Stimulated activated CD8-positive, alpha-beta memory T cell treated with anti-CD3 and anti-CD28 coated beads, Interleukin-4, amount 100 ng/mL, for 4 hours (primary cell): ENCODE data around the gene PIF1.
"Not testable (repeated sequence)": the region's sequence is repeated elsewhere in the genome, so short reads cannot be mapped to it uniquely, and the experiment has no call there.

Experiments used
- DNase-seq, 2 donors: peaks; one replicate each; pipeline ENCODE4 v3.0.0-alpha.2; 2020; ENCODE audit warnings: low read depth in 2 of 2, low spot score in 1 of 2

The PIF1 gene

DNA sequence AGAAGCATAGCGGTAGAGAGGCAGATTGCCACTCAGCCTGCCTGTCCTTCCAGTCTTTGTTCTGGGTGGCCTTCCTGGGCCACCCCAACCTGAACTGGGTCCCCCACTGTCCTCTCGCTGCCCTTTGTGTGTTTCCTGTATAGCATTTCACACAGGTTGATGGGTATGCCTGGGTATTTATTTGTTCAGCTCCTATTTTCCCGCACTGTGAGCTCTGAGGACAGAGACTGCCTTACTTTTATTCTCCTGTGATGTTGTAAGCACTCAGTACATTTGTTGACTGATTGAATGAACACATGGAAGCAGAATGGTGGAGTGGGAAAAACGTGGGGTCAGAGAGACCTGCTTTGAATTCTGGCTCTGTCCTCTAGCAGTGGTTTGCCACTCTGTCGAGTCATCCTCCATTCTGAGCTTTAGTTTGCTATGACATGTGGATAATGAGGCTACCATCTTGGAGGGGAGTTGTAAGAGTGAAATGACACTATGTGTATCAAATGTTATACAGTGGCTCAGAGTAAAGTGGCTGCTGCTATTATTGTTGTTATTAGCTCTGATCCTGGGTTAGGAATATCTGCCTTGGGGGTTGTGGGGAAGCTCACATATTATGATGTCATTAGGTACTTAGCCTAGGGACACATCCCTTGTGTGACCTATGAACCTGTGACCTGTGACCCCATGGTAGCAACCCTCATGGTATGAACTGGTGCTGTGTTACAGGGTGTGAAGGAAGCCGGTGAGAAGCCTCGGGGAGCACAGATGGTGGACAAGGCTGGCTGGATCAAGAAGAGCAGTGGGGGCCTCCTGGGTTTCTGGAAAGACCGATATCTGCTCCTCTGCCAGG is 22.6 kb upstream of the PIF1 start:
- no peak for DNase-seq

DNA sequence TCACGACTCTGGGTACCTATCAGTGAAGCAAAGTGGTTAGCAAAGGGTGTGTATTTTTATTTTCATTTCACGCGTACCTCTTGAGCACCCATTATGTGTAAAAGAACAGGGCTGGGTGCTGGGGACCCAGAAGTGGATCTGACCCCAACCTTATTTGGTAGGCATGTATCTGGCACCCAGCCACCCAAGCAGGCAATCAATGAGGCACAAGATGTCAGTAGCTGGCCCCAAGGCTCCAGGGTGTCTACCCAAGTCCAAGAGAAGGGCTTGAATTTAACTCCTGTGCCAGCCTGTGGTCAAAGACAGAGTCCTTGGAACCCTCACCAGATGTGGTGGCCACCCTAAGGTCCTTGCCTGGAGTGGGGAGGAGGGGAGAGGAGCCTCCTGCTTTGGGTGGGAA is 22.0 kb upstream of the PIF1 start:
- no peak for DNase-seq

DNA sequence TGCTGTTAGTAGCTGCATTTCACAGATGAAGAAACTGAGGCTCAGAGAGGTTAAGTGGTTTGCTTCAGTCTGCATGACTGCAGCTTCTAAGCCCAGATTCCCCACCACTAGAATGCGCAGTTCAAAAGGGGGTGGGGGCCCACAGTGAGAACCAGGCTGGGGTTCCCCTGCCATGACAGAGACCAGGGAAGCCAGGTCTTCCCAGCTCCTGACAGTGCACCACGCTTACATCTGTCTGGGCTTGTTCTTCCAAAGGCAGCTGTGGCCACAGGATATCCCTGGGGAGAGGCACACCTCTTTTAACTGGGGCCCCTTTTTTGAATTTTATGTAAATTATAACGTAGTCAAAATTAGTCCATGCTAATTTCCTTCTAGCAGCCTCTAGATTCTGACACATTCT is 21.6 kb upstream of the PIF1 start:
- DNase-seq, result no peak

DNA sequence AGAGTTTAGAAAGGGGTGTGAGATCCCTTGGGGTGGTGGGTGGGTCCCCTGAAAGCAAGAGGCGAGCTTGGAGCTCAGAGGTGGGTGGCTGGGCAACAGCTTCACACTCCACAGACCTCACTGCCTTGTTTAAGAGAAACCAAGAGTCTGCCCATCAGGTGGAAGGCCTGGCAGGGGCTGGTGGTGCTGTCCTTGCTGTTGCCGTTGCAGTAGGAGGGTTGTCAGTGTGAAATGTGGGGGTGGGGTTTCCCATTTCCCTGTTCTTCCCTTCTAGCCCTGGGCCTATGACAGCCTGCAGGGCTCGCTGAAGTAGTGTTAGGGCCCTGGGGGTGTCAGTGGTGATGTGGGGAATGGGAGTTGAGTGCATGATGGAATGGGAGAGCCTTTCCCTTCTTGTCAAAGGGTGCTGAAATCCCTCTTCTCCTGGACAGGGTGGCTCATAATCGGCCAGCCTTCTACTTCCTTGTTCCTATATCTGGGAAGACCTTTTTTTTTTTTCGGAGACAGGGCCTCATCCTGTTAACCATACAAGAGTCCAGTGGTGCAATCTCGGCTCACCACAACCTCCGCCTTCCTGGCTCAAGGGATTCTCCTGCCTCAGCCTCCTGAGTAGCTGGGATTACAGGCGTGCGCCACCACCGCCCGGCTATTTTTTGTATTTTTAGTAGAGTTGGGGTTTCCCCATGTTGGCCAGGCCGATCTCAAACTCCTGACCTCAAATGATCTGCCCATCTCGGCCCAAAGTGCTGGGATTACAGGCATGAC is 20.6 kb upstream of the PIF1 start:
- DNase-seq, result no peak

DNA sequence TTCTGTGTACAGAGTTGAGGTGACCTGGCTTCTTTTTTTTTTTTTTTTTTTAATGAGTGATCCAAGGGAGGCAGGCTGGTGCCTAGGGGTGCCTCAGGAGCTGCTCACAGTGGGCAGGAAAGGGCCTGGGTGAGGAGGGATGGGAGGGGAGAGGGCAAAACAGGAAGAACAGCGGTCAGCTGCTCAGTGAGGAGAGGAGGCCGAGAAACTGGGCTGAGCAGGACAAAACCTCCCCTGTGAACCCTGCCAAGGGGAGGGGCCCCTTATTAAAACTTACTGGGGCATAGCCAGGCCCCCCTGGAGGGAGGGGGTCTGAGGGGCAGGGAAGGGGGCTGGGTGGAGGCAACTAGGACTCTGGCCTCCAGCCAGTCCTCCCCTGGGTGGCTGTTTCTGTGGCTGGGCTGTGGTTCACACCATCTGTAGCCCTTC is 19.8 kb upstream of the PIF1 start:
- no peak for DNase-seq

DNA sequence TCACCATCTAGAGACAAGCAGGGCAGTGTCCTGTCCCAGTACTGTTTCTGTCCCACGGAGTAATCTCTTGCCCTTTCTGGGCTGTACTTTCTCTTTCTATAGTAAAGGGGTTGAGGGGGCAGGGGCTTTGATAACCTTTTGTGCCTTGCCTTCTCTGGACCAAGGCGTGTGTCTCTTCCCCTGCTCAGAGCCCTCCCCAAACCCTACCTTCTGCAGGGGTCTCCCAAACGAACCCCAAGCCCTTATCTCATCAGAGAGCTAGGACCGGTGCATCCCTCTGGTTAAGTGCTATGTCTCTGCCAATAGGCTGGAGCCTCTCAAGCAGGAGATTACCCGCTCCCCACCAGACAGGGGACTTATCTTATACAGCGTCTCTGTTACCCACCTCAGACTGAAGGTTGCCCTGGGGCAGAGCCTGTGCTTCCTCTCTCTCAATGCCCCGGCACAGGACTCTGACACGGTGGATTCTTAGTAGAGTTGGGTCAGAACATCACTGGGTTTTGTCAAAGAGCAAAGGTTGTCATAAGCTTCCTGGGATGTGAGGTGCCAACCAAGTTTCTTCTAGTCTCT is 19.2 kb upstream of the PIF1 start:
- no peak for DNase-seq

DNA sequence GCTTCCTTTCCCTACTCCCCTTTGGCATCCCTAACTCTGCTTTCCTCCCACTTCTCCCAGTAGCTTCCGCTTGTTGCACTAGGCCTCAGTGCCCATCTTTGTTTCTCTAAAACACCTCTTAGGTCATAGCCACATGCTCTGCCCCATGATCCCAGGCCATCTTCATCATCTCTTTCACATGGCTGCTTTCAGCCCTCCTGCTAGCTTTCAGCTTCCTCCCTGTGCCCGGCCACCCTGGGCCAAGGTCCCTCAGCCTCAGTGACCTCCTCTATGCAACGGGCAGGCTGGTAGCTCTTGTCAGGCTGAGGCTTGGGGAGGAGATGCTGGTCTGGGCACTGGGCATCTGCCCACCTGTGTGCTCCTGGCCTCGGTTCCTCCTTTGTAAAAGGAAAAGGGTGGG is 18.5 kb upstream of the PIF1 start:
- no peak for DNase-seq

DNA sequence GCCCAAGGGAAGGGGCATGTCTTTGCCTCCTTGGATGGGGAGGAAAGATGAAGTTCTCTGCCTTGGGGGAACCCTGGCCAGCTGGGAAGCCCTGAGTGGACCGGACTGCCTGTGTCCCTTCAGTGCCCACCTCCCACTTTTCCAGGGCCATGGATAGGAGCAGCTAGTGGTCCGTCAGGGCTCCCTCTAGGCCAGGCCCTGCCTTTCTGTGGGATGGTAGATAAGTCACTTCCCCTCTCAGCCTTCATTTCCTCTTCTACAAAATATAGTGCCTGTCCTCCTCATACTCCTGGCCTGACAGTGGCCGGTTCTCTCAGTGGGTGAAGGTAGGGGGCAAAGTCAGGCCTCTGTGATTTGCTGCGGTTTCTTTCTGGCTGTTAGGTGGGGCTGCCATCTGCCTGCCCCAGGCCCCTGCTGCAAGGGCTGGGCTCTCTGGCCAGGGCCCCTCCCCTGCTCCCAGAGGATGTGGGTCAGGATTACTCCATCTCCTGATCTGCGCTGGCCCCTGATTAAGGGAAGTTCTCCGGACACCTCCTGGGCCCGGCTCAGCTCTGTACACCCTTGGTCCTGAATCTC is 17.6 kb upstream of the PIF1 start:
- no peak for DNase-seq

DNA sequence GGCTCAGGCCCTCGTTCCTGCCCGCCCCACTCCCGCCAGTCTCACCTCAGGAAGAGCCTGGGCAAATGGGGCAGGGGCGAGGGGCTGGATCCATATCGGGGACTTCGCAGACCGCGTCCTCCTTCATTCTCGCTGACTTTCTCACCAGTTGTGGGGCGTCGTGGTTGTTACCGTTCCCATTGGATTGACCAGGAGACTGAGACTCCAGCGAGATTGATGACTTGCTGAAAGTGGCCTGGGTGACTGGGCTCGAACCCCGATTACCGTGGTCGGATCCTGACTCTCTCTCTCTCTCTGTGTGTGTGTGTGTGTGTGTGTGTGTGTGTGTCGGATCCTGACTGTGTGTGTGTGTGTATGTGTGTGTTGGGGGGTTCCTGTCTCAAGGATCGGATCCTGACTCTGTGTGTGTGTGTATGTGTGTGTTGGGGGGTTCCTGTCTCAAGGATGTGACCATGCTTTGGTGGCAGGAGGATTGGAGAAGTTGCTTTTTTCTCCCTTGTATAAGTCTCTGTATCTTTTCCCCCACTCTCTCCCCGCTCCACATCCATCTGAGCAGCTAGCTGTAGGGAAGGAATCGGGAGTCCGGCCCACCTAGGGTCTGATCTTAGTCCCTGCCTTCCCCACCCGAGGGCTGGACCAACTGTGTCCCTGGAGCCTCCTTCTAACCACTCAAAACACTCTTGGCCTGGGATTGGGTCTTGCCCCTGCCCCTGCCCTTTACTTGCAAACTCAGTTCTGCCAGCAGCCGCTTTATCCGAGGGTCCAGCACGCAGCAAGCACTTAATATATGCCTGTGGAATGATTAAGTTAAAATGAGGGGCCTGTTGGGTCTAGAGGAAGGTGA is 16.9 kb upstream of the PIF1 start:
- no peak for DNase-seq

DNA sequence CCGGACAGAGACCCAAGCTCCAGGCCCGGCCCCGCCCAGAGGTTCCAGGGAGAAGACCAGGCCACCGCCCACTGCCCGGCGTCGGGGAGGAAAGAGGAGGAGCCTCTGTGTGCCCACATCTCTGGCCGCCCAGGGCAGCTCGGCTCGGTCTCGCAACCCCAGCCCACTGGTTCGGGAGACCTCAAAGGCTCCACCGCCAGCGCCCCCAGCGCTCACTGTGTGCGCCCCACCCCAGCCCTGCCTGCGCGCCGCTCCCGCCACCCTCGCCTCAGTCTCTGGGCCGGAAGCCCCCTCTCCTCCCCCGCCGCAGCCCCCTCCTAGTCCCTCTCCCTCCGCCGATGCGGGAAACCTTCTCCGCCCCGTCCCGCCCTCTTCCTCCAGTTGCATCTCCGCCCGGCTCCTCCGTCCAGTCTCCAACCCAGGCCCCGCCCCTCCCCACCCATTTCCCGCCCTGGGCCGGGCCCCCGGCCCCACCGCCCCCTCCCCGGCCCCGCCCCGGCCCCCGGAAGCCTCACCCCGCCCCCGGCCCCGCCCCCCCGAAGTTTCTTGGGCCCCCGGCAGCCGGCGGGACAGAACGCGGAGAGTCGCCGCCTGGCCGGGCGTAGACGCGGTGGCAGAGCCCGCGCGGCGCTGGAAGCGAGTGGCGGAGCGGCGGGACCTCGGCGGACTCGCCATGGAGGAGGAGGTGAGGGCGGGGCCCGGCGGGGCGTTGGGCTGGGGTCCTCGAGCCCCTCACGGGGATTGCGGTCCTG is 16.1 kb upstream of the PIF1 start, which contains the start of gene PLEKHO2:
Gene PLEKHO2 (plus strand): TSS at position 572 of the 752 bp plus-strand sequence. CDS start 102 bp downstream, at position 674.
- peak; percentile 52 to 73 for DNase-seq

DNA sequence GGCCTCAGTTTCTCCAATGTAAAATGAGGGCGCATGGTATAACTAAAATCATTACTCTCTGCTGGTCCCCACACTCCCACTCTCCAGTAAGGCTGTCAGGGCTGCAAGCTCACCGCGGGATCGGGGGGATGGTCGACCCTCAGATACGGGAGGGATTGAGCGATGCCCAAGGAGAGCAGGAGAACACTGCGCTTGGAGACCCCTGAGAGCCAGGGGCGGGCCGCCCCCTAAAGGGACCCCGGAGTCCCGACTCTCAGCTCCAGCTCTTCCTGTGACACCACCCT is 15.6 kb upstream of the PIF1 start:
- DNase-seq, result no peak

DNA sequence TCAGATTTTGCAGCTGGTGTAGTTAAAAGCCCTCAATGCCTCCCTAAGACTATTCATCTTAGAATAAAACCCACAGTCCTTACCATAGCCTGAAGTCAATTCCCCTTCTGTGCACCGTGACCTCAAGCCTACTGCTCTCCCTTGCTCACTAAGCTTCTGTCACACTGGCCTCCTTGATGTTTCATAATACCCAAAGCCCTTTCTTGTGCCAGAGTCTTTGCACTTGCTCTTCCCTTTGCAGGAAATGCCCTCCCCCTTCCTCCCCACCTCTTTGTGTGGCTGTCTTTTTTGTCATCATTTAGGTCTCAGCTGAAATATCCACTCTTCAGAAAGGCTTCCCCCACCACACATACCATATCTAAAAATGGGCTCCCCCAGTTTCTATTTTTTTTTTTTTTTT is 12.1 kb upstream of the PIF1 start:
- no peak for DNase-seq

DNA sequence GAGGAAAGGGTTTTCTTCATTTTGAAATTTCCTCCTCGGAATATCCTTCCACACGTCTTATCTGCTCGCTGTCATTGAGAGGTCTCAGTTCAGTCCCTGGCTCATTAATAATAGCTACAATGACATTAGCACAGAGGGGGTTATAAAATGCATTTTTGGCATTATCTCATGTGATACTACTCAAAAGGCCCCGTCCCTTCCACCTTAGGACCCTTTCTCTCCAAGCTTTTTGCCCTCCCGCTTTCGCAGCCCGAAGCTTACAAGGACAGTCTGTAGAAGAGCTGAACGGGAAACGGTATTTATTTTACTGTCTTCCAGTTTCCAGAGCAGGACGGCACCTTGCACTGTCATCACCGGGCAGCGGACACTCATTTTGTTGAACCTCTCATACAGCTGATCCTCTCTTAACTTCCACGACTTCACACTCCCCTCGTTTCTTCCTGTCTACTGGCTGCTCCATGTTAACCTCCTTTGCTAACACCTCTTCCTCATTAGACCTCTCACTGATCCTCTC is 10.6 kb upstream of the PIF1 start:
- DNase-seq, result no peak

DNA sequence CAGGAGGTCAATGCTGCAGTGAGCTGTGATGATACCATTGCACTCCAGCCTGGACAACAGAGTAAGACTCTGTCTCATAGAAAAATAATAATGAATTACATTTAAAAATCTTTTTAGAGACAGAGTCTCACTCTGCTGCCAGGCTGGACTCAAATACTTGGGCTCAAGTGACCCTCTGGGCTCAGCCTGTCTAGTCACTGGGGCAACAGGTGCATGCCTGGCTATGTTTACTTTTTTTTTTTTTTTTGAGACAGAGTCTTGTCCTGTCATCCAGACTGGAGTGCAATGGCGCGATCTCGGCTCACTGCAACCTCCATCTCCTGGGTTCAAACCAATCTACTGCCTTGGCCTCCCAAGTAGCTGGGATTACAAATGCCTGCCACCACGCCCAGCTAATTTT is 8.2 kb upstream of the PIF1 start:
- DNase-seq, result no peak

DNA sequence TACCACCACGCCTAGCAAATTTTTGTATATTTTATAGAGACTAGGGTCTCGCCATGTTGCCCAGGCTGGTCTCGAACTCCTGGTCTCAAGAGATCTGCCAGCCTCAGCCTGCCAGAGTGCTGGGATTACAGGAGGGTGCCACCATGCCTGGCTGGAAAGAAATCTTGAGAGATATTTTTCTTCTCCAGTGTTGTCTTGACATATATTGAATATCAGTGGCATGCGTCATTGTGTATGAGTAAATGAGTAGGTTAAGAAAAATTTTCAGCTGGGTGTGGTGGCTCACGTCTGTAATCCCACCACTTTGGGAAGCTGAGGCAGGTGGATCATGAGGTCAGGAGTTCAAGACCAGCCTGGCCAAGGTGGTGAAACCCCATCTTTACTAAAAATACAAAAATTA is 3.5 kb upstream of the PIF1 start:
- DNase-seq, result no peak

DNA sequence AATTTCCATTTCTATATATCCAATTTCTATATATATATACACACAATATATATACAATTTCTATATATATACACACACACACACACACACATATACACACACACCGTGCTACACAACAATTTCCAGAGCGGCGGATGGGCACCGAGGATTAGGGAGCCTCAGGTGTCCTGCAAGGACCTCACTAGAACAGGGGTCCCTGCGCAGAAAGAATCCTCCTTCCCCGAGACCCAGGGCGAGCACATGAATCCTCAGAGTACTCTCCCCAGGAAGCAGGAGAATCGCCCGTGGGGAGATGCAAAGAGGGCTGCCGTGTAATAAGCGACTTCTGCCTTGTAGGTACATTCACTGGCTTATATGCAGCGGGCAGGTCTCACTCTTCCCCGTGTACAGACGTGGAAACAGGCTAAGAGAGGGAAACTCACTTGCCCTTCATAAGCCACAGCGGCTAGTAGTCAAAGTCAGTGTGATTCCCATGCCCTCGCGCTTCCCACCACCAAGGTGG is 467 bp downstream of the PIF1 start:
- DNase-seq, result no peak

DNA sequence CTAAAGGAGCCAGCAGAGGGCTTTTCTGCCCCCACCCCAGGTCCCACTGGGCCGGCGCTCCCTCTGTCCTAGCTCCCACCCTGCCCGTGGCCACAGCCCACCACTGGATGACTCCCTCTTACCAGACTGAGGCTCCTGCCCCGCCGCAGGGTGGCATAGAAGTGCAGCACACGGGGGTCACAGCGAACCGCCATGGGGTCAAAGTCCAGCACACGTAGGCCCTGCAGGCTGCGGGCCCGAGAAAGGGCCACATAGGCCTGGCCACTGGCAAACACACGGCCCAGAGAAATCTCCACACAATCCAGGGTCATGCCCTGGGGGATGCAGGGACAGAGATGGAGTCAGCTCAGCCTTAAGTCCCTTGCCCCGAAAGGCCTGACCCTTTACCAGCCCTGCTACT is 9.0 kb downstream of the PIF1 start:
- DNase-seq, result no peak

DNA sequence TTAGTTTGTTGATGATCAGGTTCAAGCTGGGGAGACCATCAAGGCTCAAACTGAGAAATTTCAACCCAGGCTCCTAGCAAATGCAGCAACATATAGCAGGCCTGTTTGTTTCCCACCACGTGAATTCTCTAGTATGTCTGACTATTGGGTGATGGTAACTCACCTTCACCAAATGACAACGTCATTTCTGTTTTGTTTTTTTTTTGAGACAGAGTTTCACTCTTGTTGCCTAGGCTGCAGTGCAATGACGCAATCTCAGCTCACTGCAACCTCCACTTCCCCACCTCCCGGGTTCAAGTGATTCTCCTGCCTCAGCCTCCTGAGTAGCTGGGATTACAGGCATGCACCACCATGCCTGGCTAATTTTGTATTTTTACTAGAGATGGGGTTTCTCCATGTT is 10.5 kb downstream of the PIF1 start:
- not testable (repeated sequence) for DNase-seq

DNA sequence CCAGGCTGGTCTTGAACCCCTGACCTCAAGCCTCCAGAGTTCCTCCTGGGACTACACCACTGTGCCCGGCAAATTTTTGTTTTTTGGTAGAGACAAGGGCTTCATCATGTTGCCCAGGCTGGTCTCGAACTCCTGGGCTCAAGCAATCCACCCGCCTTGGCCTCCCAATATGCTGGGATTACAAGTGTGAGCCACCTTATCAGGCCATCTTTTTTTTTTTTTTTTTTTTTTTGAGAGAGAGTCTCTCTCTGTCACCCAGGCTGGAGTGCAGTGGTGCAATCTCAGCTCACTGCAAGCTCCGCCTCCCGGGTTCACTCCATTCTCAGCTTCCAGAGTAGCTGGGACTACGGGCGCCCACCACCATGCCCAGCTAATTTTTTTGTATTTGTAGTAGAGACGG is 11.2 kb downstream of the PIF1 start:
- DNase-seq, result not testable (repeated sequence)

DNA sequence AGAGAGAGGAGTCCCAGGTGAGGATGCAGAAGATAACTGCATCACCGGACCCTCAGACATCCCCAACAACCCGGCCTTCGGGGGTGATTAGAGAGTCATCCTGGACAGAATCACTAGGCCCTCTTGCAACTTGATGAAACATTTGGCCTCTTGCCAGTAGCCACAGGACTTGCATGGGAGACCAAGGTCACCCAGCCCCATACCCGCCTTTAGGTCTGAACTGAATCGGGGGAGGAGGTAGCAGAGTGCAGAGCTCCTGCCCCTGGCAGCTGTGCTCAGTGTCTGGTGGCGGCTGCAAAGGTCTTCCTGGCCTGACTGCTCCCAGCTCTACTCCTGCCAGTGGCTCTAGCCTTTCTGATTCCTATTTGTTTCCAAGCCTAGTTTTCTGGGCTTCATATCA is 12.4 kb downstream of the PIF1 start:
- no peak for DNase-seq
